ENCODE data around the gene IFNA8. TPM values are rescaled to one million over a fixed set of nuclear protein-coding genes. Genes with fewer than 3 reads are reported as not detected.
"Not testable (repeated sequence)": the region's sequence is repeated elsewhere in the genome, so short reads cannot be mapped to it uniquely, and the experiment has no call there.

Gene IFNA8
- not detected in 2 replicates for total RNA-seq

DNA sequence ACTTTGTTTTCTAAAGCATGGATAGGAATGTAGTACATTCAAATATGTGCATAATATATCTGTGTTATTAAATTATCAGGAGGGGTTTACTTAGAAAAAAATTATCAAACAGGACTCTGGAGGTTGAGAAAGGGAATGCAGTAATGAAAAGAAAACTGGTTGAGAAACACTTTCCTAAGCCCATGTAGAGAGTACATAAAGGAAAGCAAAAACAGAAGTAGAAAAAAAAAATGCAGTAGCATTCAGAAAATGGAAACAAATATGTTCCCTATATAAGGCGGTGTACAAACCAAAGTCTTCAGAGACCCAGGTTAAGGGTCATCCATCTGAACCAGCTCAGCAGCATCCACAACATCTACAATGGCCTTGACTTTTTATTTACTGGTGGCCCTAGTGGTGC lies at the start of gene IFNA8:
IFNA8 (plus strand) TSS at position 301 of the 400 bp plus-strand sequence; CDS start at position 361, 60 bp downstream.
- intact Hi-C loops (cut with micrococcal nuclease) = no loop called here

DNA sequence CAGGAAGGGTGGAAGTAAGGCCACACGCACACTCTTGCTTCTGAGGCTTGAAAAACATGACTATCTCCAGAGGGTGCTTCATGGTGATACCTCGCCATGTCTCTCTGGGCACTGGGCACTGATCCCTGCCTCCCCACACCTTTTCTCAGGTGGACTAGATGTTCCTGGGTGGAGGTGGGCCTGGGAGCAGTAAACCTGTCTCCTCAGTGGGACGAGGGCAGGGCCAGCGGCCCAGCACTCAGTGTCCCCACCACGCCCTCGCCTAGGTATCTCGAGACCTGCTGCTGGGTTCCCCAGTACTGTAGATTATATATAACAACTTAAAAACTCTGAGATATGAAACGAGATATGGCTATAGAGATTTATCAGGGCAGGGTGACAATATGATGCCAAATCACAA lies 46.6 kb upstream of the IFNA8 start:
- intact Hi-C loops (cut with micrococcal nuclease) = no loop called here

DNA sequence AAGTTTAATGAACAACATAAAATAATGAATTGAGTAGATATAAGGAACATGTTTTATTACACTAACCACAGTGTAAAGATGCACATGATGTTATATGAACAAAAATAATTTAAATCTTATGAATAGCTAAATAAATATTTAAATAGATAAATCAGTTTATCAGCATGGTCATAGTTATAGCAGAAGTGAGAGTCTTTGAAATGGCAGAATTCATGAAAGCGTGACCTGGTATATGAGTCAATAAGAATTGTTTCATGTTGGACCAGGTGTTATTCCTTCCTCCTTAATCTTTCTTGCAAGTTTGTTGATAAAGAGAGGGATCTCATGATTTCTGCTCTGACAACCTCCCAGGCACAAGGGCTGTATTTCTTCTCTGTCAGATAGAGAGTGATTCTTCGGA lies 41.7 kb upstream of the IFNA8 start:
- intact Hi-C loops (cut with micrococcal nuclease) = not testable (repeated sequence)

DNA sequence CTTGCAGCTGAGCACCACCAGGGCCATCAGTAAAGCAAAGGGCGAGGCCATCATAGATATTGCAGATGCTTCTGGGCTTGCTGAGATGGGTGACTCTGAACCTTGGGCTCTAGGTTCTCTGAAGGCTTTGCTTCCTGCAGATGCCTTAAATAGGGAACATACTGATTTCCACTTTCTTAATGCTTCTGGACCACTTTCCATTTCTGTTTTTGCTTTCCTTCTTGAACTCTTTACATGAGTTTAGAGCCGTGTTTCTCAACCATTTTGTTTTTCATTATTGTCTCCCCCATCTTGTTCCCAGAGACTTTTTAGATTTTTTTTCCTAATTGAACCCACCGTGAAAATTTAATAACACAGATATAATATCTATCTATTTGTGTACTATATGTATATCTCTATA lies 41.0 kb upstream of the IFNA8 start, which contains the start of gene IFNA13:
IFNA13 (minus strand) TSS at position 101 of the 400 bp plus-strand sequence; CDS start at position 54, 47 bp downstream.
- intact Hi-C loops (cut with micrococcal nuclease) = no loop called here

DNA sequence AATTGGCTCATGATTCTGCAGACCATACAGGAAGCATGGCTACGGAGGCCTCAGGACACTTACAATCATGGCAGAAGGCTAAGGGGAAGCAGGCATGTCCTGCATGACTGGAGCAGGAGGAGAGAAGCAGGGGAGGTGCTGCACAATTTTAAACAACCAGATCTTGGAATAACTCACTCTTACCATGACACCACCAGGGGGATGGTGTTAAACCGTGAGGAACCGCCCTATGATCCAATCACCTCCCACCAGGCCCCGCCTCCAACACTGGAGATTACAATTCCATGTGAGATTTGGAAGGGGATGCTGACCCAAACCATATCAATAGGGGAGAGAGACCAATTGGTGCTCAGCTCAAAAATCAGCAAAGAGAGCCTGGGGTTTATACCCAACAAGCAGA lies 37.5 kb upstream of the IFNA8 start:
- intact Hi-C loops (cut with micrococcal nuclease) = not testable (repeated sequence)

DNA sequence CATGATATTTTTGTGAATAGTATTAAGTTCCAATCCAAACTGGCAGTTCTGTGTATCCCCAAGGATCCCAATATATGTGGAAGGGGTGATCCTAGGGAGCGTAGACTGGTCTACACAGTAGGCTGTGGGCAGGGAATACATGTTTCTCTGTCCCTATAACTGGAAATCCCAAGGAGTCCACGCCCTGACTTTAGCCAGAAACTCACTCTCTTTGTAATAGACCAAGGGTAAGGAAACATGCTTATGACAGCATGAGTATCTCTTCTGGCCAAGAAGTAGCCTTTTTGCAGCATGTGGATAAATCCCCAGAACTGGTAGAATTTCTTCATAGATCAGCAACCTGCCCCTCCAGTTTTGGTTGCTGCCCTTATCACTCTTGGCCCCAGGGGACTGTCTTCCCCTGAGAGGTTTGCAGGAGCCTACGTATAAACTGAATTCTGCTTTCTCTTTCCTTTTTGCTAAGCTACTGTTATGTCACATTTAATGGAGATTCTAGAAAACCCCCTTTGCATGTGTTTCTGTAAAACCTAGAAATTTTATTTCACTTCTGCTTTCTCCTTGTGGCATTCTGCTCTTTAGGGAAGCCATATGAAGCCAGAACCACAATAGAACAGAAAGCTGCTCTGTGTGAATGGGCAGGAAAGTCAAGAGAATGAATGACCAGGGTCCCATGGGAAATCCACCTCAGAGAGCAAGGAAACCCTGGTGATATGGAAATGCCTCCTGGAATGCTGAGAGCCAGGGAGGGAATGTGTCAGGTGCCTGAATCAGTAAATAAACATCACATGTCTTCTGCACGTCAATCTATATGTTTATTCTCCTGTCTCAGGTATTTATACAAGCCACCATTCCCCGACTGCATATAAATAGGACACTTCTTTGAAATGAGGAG lies 27.2 kb upstream of the IFNA8 start:
- intact Hi-C loops (cut with micrococcal nuclease) = loop anchor here (1.0 to 5.0 kb wide), 4 partner anchors 15 to 421 kb away; partner anchors contain the start of genes KLHL9 and MTAP

DNA sequence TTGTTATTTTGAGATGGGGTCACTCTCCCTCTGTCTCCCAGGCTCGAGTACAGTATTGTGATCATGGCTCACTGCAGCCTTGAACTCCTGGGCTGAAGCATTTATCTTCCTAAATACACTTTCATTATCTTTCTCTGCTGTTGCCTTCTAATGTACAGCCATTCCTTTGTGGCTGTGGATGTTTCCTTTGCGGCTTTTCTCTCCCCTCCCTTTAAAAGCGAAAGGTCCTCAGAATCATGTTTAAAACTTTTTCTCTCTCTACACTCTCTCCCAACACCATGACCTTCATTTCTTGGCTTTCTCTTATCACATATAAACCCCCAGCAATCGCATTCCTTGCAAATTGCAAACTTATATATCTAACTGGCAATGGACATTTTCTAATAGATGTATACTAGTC lies 25.3 kb upstream of the IFNA8 start:
- intact Hi-C loops (cut with micrococcal nuclease) = loop anchor here (5.0 kb wide), 1 partner anchor 419 kb away; the partner anchor contains the start of gene MTAP

DNA sequence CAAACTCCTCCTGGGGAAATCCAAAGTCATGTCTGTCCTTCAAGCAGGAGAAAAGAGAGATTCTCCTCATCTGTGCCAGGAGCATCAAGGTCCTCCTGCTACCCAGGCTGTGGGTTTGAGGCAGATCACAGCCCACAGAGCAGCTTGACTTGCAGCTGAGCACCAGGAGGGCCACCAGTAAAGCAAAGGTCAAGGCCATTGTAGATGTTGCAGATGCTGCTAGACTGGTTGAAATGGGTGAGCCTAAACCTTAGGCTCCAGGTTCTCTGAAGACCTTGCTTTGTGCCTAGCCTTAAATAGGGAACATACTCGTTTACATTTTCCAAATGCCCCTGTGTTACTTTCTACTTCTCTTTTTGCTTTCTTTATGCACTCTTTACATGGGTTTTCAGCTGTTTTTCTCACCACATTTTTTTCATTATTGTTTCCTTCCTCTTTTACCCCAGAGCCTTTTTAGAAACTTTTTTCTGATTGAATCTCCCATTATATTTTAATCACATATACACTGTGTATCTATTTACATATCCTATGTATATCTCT lies 23.7 kb upstream of the IFNA8 start, which contains the start of gene IFNA2:
IFNA2 (minus strand) TSS at position 268 of the 540 bp plus-strand sequence; CDS start at position 199, 69 bp downstream.
- intact Hi-C loops (cut with micrococcal nuclease) = no loop called here

DNA sequence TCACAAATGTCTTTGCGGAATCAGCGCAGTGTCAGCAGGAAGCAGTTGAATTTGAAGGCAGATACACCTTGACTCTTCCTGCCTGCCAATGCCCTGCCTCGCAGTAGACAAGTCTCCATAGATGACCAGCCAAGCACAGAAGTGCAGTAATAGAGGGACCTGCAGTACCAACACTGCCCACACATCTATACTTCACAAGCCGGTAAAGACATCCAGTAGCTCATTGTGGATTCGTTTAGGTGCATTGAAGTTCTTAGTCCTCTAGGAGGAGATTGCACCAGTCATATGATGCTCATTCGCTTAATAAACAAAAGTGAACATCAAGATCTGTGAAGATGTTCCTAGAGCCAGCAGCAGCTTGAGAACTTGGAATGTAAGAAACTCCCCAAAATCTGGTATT lies 16.6 kb upstream of the IFNA8 start:
- intact Hi-C loops (cut with micrococcal nuclease) = no loop called here

DNA sequence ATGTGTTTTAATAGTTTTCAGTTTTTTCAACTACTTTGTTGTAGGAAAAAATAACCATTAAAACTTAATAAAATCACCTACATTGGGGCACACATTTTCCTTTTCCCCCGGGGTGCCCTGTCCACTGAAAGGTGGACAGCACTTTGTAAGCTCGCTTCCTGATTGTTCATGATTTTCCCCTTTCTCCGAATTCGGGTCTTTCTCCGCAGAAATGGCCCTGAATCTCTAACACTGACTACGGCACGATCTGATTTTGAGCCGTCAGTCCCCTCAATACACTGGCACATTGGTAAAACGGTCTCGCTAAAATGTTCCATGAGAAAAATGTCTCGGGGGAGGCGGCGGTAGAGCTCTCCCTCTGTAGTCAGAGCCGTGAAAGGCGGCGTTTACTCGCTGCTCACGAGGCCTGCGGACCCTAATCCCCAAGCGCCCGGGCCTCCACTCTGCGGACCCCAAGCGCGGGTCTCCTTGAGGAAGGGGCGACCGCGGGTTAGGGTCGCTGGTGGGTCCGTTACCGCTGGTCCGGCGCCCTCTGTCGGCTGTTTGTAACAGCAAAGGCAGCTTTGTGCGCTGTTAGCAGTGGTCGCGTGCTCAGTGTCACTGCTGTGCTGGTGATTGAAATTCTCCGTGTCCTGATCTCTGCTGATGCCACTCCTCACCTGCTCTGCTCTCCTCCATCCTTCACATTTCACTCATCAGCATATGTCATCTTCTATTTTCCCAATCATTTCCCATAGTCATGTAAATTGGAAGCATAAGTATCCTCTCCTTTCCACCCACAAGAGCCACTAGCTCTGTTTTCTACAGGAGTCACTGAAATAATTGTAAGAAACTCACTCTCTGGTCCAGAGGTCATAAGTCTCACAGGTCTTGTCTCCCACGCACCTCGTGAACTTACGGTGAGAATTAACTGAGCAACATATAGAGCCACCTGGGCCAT lies 12.9 kb upstream of the IFNA8 start:
- intact Hi-C loops (cut with micrococcal nuclease) = loop anchor here (1.0 to 5.0 kb wide), 8 partner anchors 14 to 241 kb away; partner anchors contain the start of gene IFNA1

DNA sequence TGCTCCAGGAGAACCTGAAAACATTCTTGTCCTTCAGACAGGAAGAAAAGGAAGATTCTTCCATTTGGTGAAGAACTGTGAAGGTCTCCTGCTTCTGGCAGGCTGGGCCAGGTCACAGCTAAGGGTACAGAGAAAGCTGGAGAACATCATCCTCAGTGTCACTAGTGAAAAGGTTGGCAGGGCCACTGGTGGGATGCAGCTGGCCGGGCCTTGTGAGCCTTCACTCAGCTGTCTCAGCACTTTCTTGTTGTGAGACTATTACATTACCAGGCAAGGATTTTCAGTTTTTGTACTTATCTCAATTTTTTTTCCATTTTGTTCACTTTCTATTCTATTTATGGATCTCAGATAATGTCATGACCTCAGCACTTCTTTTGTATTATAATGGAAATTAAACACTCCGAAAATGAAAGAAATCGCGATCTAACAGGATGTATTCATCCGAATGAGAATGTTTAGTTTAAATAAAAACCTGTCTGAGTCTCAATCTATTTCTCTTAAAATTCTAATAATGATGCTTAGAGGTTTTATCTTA lies 9.9 kb upstream of the IFNA8 start:
- intact Hi-C loops (cut with micrococcal nuclease) = loop anchor here (2.0 to 5.0 kb wide), 4 partner anchors 43 to 202 kb away; partner anchors contain the start of gene IFNA1

DNA sequence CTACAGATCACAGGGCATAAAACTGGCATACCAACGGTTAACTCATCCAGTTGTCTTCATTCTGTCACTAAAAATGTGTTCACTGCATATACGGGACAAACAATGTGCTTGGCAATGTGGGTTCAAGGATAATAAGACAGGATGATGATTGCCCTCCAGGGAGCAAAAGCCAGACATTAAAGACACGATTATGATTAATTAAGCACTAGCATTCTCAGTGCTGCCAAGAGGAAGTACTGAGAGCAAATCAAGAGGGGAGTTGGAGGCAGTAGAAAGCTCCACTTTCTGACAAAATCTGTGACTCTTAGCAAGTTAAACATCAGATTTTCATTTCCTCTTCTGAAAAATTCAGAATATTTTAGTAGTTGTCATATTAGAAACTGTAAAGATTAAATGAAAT lies 9.0 kb upstream of the IFNA8 start:
- intact Hi-C loops (cut with micrococcal nuclease) = loop anchor here (2.0 to 5.0 kb wide), 4 partner anchors 42 to 203 kb away; partner anchors contain the start of gene IFNA1

DNA sequence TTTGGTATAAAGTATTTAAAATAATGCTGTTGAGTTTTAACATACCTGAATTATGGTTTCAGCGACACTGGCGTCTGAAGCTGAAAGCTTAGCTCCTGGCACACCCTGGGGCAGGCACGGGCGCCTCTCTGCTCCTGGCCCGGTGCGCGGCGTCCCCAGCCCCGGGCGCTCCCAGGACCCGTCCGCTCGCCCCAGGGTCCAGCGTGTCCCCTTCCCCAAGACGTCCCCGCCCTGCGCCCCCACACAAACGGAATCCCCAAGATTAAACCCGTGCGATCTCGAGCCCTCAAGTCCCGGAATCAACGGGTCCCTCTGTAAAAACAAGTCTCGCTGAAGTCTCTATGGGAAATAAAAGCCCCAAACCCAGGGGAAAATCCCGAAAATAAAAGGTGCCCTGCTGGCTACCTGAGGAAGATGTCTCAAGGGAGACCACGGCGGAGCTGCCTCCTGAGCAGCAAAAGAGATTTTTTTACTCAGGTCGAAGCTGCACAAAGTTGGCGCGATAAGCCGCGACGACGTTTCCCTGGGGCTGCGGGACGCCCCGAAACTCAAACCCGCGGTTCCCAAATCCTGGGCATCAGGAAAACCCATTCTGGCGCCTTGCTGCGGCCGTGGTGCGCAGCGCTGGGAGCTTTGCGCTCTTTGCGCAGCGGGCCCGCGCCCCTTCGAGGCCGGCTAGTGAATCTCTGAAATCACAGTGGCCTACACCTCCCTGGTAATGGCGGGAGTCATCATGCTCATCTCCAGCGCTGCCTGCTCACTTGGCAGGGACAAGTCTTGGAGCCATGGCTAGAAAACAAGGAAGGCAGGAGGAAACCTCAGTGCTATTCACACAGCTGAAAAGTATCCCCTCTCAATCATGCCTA lies 6.3 kb upstream of the IFNA8 start:
- intact Hi-C loops (cut with micrococcal nuclease) = no loop called here

DNA sequence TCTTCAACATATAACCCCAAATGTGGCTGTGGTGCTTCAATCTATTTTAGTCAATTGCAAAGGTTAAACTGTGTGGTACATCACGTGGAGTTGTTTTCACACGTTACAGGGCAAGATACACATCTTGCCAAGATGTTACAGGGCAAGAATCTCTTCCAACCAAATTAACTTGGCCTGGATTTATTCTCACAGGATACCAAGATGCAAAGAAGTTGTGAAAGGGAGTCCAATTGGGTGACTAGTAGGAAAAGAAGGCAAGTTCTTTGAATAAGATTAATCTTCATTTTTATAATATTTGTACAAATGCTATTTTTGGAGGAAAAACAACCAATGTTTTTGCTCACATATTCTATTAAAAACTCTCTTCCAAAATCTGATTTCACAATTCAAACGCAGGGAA lies 4.8 kb upstream of the IFNA8 start:
- intact Hi-C loops (cut with micrococcal nuclease) = no loop called here

DNA sequence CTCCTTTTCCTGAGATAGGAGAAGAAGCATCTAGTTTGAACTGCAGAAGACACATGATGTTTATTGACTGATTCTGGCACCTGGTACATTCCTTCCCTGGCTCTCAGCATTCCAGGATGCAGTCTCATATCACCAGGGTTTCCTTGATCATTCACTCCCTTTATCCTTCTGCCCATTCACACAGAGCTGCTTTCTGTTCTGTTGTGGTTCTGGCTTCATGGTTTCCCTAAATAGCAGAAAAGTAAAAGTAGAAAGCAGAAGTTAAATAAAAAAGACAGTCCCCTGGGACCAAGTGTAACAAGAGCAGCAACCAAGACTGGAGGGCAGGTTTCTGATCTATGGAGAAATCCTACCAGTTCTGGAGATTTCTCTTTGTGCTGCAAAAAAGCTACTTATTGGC lies 3.2 kb downstream of the IFNA8 start:
- intact Hi-C loops (cut with micrococcal nuclease) = no loop called here

DNA sequence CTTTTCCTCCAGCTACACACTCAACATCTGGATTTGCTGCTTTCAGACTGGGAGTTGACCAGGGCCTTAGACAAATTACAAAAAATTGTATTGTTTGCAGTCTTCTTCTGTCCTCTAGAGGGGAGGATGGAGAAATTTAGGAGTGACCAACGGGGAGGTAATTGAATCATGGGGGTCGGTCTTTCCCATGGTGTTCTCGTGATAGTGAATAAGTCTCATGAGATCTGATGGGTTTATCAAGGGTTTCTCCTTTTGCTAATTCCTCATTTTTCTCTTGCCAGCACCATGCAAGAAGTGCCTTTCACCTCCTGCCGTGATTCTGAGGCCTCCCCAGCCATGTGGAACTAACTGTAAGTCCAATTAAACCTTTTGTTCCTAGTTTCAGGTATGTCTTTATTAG lies 4.2 kb downstream of the IFNA8 start:
- intact Hi-C loops (cut with micrococcal nuclease) = no loop called here

DNA sequence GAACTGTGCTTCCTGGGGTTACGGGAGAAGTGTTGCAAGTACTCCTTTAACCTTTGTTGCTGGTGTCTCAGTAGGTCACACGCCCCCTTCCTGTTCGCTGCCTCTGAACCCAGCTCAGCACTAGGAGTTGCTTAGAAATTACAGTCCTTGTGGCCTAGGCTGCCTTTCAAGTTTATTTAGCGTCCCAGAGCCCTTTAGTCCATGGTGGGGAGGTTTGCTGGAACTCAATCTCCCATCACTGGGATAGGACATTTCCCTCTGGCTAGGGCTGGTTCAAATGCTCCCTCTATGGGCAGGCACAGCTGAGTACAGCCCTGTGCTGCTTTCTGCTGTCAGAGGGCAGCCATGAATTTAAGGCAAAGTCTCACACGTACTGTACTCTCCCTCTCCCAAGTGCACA lies 4.7 kb downstream of the IFNA8 start:
- intact Hi-C loops (cut with micrococcal nuclease) = no loop called here

DNA sequence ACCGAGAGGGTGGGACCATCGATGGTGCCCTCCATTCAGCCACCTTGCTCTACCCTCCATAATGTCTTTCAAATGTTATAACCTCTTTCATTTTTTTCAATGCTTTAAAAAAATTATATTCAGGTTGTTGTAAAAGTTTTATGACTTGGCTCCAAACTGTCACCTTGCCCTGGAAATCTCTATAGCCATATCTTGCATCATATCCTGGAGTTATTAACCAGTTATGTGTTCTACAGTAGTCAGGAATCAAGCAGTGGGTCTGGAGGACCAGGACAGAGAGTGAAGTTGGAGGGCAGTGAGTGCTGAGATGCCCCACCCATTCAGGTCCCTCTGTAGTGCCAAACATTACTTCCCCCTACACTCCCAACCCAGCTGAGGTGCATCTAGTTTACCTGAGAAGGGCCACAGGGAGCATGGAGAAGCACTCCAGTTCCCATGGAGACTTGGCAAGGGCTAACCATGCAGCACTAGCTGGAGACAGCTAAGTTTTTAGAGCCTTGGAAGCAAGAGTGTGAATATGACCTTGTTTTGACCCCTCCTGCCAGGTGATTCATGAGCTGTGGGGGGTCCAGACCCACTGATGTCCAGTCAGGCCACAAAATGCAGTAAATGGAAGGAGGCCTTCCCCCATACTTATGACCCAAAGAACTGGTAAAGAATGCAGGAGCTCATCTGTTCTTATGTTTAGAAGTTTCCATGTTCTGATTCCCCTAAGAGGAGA lies 5.5 kb downstream of the IFNA8 start:
- intact Hi-C loops (cut with micrococcal nuclease) = no loop called here

Measured in T-helper 1 cell treated with Interleukin-12 subunit alpha and Interleukin-12 subunit beta and Interleukin-4 antibody, amounts not matched to agents 30 ng/mL and 1 ng/mL, for 36 hours (primary cell).